ENCODE data around the gene ZNF584.
"Not testable (repeated sequence)": the region's sequence is repeated elsewhere in the genome, so short reads cannot be mapped to it uniquely, and the experiment has no call there.

Gene ZNF584

DNA sequence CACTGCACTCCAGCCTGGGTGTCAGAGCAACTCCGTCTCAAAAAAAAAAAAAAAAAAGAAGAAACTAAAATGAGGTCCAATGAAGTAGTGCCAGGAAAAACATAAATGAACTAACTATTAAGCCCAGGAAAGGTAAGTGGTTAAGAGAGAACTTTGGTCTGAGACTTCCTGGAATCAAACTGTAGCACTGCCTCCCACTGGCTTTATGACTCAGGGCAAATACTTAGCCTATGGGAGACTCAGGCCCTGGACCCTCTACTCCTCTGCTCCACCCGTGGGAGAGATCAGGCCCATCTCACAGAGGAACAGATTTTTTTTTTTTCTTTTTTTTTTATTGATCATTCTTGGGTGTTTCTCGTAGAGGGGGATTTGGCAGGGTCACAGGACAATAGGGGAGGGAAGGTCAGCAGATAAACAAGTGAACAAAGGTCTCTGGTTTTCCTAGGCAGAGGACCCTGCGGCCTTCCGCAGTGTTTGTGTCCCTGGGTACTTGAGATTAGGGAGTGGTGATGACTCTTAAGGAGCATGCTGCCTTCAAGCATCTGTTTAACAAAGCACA lies 4.5 kb upstream of the ZNF584 start:
- DNase-seq (ENCODE audit: low read depth in 2 of 2, low spot score in 1 of 2): not testable (repeated sequence)

DNA sequence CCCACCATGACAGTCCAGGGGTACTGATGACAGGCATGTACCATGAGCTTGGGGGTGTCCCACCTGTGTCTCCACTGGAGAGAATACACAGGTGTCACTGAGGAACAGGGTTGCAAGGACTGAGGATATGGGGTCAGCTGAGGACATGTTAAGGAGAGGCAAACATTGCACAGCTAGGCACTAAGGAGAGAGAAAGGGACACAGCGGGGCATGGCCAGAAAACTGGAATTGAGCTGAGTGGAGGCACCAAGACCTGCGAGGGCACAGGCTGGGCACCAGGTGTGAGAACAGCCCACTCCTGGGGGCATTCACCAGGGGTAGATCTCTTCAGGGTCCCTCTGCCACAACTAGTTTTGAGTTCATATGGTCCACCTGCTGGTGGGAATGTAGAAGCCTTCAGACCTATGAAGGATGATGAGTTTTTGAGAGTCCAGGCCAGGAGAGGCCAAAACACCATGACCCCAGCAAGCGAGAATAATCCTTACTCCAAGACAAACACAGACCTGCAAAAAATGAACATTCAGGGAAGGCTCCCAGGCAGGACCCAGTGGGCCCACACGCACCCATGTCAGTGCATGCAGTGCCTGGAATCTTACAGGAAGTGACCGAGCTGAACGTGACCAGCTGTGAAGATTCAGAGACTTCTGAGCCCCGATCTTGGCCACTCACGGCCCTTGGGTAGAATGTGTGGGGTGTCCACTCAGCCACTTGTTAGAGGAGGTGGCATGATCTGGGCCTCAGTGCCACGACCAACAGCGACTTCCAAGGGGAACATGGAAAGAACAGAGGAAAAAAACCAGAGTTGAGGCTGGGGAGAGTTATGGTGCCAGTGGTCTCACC lies 1.4 kb upstream of the ZNF584 start:
- no peak for DNase-seq (ENCODE audit: low read depth in 2 of 2, low spot score in 1 of 2)

DNA sequence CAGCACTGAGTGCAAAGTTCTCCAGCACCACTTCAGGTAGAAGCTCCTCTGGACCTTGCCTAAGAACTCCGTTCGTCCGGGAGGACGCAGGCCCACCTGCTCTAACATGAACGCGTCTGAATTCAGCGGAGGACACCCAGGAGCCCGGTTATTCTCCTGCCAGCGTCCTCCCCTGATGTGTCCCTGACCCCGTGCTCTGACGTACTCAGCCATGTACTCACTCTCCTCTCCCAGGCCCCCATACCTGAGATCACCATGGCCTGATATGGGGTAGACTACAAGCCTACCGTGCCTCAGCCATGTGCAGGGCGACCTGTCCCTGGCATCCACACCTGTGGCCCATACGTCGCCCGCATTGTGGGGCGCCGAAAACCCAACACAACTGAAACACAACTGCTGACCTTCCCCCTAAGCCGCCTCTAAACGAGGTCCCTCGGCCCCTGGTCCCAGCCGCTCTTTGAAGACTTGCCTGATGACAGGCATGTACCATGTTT lies 744 bp upstream of the ZNF584 start:
- DNase-seq (ENCODE audit: low read depth in 2 of 2, low spot score in 1 of 2): no peak

DNA sequence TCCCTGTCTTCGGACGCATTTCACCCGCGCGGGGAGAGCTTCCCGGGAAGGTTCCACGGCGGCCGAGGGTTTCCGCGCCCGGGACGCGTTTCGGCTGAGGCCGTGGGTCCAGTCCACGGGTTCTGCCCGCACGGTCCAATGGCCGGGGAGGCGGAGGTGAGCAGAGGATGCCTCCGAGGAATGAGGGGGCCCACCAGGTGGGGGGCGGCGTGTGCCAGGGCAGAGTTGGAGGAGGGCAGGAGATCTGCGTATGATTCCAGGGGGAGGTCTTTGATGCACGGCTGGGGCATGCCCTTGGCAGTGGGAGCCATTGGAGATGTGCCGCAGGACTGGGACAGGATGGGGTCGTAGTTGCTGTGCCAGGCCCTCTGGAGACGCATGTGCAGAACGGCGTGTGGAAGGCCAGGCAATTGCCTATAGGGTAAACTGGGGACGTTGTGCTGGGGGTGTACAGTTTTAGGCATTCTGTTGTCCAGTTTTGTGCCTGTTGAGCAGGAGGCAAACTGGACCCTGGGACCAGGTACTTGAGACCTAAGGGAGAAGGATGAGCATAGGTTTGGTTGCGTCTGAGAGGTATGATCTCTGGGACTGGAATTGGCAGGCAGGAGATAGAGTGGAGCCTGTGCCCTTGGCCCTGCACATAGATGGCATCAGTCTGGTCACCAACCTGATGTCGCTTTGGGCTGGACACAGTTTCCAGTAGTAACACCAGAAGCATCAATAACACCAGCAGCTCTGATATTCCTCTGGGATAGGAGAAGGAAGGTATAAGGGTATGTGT lies 751 bp downstream of the ZNF584 start:
- DNase-seq (ENCODE audit: low read depth in 2 of 2, low spot score in 1 of 2): no peak

DNA sequence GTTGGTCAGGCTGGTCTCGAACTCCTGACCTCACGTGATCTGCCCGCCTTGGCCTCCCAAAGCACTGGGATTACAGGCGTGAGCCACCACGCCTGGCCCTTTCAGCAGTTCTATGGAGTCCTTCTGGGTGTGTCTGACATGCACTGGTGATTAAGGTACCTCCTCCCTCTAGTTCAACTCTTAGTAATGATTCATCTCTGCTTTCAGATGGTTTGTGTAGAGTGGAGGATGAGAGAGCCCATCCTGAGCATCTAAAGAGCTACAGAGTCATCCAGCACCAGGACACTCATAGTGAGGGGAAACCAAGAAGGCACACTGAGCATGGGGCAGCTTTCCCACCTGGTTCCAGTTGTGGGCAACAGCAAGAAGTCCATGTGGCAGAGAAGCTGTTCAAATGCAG lies 8.2 kb downstream of the ZNF584 start:
- no peak for DNase-seq (ENCODE audit: low read depth in 2 of 2, low spot score in 1 of 2)

DNA sequence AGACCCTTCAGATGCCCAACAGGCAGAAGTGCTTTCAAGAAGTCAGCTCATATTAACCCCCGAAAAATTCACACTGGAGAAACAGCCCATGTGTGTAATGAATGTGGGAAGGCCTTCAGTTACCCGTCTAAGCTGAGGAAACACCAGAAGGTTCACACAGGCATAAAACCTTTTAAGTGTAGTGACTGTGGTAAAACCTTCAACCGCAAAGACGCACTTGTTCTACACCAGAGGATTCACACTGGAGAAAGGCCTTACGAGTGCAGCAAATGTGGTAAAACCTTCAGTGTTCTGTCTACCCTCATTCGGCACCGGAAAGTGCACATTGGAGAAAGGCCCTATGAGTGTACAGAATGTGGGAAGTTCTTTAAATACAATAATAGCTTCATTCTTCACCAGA lies 8.6 kb downstream of the ZNF584 start:
- DNase-seq (ENCODE audit: low read depth in 2 of 2, low spot score in 1 of 2): no peak

DNA sequence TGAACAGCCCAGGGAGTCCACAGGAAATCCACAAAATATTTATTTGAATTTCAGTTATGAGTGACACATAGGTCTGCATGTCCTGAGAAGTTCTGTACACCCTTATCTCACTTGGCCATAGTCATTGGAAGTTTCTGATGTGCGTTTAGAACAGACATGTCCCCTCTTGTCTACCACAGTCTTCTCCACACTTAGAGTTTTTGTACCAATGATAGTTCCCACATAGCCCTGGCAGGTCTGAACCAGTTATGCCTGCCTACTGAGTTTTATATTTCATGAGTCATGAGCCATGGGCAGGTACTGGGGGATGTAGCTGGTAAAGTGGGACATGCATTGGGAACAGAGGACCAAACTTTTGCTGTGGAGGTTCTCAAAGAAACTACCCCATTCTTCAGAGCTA lies 20.2 kb downstream of the ZNF584 start:
- DNase-seq (ENCODE audit: low read depth in 2 of 2, low spot score in 1 of 2): no peak

DNA sequence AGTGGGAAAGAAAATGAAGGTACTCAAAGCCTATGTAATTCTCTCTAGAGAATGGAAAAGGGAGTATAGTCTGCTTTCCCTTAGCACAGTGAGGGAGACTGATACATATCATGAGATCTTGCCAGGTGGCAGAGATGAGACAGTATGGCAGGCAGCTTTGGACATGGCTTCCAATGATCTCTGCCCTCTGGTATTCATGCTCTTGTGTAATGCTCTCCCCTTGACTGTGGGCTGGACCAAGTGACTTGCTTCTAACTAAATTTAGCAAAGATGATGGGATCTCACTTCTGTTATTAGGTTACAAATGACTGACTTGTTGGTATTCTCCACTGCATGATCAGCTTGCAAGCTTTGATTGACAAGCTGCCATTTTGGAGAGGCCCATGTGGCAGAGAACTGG lies 21.3 kb downstream of the ZNF584 start:
- DNase-seq (ENCODE audit: low read depth in 2 of 2, low spot score in 1 of 2): no peak

DNA sequence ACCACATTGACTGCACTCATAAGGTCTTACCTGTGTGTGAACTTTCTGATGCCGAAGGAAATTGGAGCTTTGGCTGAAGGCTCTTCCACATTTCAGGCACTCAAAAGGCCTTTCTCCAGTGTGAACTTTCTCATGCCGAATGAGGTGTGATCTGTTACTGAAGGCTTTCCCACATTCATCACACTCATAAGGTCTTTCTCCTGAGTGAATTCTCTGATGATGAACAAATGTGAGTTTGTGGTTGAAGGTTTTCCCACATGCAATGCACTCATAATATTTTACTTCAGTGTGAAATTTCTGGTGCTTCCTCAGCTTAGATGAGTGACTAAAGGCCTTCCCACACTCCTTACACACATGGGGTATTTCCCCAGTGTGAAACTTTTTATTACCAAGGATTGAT lies 25.8 kb downstream of the ZNF584 start:
- no peak for DNase-seq (ENCODE audit: low read depth in 2 of 2, low spot score in 1 of 2)

DNA sequence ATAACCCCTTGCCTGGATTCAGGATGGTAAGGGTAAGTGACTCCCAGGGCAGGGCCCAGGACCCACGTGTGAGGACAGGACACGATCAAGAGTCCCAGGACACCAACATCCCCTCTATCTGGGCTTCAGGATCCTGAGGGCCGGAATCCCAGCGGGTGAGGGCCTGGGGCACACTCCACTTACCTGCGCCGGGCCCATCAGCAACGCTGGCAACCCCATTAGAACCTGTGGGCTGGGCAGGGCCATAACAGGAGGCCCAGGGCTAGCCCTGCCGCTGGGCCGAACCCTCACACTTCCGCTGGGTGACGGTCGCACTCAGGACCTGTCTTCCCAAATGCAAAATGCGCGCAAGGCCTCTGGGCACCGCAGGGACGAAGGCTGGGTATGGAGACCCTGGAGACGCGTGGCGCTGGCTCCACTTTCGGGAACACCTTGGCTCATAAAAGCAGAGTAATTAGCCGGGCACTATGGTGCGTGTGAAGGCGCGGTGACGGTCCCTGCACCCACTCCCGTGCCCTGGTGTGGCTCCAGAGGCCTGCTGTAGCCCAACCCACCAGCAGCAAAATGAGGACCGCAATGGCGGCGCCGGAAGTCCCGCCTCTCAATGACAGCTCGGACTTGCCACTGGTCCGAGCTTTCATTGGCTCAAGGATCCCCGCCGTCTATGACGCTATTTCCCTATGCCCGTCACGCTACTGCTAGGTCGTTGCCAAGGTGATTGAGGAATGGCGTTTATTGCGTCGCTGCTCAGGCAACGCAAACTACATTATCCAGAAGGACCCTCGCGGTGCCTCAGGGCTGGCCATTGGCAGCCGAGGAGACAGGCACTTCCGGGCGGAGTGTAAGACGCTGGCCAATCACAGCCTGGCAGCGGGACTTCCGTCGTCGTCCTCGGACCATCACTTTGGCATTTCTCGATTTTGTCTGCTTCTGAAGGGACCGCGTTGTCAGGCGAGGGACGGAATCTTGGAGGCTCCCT lies 31.4 kb downstream of the ZNF584 start, which contains the start of gene ZNF132:
TSS of gene ZNF132 (minus strand) at position 578 of the 979 bp plus-strand sequence. CDS start at position 246, 332 bp downstream.
- DNase-seq (ENCODE audit: low read depth in 2 of 2, low spot score in 1 of 2): peak; percentile 81 to 90

DNA sequence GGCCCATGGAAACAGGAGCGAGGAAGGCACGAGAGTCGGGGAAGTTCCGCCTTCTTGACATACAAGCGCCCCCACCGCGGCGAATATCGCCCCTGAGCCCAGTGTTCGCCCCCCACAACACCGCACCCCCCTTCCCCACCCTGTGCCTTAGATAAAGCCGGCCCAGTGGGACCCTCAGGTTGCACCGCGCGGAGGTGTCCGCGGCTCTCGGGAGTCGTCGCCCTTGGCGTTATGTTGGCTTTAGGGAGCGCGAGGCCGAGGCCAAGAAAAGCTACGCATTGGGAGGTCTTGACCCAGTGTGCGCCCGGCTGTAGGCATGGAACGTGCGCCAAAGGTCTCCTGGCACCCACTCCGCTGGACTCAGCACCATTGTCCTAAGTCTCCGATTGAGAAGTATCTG lies 32.1 kb downstream of the ZNF584 start:
- no peak for DNase-seq (ENCODE audit: low read depth in 2 of 2, low spot score in 1 of 2)

DNA sequence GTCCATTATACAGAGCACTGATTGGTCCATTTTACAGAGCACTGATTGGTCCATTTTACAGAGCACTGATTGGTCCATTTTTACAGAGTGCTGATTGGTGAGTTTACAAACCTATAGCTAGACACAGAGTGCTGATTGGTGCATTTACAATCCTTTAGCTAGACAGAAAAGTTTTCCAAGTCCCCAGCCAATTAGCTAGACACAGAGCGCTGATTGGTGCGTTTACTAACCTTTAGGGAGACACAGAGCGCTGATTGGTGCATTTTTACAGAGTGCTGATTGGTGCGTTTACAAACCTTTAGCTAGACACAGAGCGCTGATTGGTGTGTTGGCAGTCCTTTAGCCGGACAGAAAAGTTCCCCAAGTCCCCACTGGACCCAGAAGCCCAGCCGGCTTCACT lies 34.5 kb downstream of the ZNF584 start:
- DNase-seq (ENCODE audit: low read depth in 2 of 2, low spot score in 1 of 2): not testable (repeated sequence)

DNA sequence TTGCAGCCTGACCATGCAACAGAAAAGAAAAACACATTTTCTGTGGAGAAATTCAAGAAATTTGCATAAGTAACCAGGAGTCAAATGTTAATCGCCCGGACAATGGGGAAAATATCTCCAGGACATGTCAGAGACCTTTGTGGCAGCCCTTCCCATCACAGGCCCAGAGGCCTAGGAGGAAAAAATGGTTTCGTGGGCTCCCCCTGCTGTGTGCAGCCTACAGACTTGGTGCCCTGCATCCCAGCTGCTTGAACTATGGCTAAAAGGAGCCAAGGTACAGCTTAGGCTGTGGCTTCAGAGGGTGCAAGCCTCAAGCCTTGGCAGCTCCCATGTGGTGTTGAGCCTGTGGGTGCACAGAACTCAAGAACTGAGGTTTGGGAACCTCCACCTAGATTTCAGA lies 40.4 kb downstream of the ZNF584 start:
- not testable (repeated sequence) for DNase-seq (ENCODE audit: low read depth in 2 of 2, low spot score in 1 of 2)

DNA sequence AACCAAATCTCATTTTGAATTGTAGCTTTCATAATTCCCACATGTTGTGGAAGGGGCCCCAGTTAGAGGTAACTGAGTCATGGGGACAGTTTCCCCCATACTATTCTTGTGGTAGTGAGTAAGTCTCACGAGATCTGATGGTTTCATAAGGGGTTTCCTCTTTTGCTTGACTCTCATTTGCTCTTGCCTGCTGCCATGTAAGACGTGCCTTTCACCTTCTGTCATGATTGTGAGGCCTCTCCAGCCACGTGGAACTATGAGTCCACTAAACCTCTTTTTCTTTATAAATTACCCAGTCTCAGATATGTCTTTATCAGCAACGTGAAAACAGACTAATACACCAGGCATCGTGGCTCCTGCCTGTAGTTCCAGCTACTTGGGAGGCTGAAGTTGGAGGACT lies 41.5 kb downstream of the ZNF584 start:
- DNase-seq (ENCODE audit: low read depth in 2 of 2, low spot score in 1 of 2): not testable (repeated sequence)

DNA sequence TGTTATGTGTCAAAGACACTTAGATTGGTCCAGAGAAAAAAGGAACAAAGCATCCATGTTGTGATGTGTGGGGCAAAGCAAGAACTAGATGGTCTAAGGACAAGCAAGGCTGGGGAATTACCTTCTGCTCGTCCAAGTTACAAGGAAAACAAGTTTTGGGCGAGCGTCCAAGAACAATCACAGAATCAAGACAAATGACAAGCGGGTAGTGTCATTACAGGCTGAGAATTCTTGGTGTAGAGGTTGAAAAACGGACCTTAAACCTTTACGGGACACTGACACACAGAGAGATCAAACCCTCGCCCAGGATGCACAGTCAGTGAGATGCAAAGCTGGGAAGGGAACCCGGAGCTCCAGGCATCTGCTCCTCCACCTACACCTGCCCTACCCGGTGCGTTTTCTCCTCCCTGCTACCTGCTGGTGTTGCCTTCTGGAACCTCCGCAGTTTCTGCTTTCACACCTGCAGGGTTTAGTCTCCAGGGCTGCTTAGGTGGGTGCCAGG lies 42.5 kb downstream of the ZNF584 start:
- no peak for DNase-seq (ENCODE audit: low read depth in 2 of 2, low spot score in 1 of 2)

DNA sequence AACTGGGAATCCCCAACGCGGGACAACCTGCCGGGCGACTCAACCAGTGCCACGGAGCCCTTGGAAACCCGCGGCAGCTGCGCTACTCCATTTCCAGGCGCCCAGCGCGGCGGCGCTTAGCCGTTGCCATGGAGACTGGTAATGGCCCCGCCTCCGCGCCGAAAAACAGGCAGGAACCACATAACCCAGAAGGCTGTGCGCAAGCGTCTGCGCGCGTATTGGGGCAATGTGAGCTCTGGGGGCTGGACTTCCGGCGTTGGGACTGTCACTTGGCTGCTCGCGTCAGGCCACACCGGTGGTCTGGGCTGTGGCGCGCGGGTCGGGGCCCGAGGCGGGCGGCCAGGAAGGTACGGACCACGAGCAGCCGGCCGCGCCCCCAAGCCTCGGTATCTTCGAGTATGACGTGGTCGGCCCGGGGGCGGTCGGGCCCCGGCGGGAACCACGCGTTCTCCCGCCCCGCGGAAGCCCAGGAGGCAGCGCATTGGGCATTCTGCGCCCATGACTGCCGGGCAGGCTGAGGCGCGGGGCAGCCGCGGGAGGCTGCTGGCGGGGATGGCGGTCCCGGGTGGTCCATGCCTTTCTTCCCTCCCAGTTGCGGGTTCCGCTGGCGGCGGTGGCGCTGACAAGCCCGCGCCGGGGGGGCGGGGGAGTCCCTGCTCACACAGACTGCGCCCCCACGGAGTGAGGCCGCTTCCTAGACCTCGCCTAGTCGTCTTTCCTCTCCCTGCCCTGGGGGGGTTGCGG lies 43.1 kb downstream of the ZNF584 start, which contains the start of gene ZNF324B:
TSS of gene ZNF324B (plus strand) at position 265 of the 744 bp plus-strand sequence. CDS start 2,080 bp downstream, outside the sequence.
- peak; percentile 91 to 93 for DNase-seq (ENCODE audit: low read depth in 2 of 2, low spot score in 1 of 2)

DNA sequence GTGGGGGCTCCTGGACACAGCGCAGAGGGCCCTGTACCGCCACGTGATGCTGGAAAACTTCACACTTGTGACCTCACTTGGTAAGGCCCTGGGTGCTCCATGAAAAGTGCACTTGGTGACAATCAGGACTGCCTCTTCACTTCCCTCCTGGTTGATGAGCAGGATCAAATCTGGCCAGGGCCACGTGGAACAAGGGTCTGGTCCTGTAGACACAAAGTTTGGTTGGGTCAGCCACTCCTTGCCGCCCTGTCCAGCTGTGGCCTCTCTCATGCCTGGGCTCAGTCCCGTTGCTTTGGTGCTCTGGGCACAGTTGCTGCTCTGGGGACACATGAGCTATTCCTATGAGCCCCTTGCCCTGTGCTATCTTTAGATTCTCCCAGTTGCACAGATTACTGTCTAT lies 45.3 kb downstream of the ZNF584 start:
- no peak for DNase-seq (ENCODE audit: low read depth in 2 of 2, low spot score in 1 of 2)

DNA sequence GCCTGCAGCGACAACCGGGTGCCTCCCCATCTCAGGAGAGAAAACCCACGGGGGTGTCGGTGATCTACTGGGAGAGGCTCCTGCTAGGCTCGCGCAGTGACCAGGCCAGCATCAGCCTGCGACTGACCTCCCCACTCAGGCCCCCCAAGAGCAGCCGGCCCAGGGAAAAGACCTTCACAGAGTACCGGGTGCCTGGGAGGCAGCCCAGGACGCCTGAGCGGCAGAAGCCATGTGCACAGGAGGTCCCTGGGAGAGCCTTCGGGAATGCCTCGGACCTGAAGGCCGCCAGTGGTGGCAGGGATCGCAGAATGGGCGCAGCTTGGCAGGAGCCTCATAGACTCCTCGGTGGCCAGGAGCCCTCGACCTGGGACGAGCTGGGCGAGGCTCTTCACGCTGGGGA lies 46.9 kb downstream of the ZNF584 start:
- DNase-seq (ENCODE audit: low read depth in 2 of 2, low spot score in 1 of 2): no peak

DNA sequence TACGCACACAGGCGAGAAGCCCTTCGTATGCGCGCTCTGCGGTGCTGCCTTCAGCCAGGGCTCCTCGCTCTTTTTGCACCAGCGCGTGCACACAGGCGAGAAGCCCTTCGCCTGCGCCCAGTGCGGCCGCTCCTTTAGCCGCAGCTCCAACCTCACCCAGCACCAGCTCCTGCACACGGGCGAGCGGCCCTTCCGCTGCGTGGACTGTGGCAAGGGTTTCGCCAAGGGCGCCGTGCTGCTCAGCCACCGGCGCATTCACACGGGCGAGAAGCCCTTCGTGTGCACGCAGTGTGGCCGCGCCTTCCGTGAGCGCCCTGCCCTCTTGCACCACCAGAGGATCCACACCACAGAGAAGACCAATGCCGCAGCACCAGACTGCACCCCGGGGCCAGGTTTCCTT lies 47.7 kb downstream of the ZNF584 start:
- DNase-seq (ENCODE audit: low read depth in 2 of 2, low spot score in 1 of 2): no peak

DNA sequence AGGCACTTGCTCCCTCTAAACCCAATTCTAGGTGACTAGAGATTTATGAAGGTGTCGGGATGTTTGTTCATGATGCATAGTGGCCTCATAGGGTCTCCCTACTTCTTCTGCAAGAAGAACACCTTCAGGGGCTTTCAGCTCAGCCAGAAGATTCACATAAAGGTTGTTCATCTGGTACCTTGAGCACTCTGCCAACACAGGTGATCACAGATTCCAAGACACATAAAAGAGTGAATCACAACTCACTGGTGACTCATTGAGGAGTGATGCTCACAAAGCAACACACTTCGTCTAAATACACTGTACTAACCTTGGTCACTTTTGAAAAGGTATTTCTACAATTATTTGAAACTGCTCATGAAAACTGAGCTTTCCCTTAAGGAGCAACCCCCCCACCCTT lies 51.6 kb downstream of the ZNF584 start:
- no peak for DNase-seq (ENCODE audit: low read depth in 2 of 2, low spot score in 1 of 2)
